Inflammatory macrophage (primary cell): ENCODE data around the gene KCTD2.
"Not testable (repeated sequence)": the region's sequence is repeated elsewhere in the genome, so short reads cannot be mapped to it uniquely, and the experiment has no call there.

ENCODE experiments used
- DNase-seq, 2 donors: peaks; one replicate each; pipeline ENCODE4 v3.0.0-alpha.2; 2020 to 2022
- total RNA-seq, 18 experiments: gene quantifications; one replicate each; lab custom pipeline; 2026; ENCODE audit warnings: mixed read lengths in 6 of 18, inconsistent platforms in 2 of 18; lab: John Stamatoyannopoulos, UW

Gene KCTD2, protein sequence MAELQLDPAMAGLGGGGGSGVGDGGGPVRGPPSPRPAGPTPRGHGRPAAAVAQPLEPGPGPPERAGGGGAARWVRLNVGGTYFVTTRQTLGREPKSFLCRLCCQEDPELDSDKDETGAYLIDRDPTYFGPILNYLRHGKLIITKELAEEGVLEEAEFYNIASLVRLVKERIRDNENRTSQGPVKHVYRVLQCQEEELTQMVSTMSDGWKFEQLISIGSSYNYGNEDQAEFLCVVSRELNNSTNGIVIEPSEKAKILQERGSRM
- 14.5 to 63.3 (median 38.4) reads per million in 18 experiments for total RNA-seq

DNA sequence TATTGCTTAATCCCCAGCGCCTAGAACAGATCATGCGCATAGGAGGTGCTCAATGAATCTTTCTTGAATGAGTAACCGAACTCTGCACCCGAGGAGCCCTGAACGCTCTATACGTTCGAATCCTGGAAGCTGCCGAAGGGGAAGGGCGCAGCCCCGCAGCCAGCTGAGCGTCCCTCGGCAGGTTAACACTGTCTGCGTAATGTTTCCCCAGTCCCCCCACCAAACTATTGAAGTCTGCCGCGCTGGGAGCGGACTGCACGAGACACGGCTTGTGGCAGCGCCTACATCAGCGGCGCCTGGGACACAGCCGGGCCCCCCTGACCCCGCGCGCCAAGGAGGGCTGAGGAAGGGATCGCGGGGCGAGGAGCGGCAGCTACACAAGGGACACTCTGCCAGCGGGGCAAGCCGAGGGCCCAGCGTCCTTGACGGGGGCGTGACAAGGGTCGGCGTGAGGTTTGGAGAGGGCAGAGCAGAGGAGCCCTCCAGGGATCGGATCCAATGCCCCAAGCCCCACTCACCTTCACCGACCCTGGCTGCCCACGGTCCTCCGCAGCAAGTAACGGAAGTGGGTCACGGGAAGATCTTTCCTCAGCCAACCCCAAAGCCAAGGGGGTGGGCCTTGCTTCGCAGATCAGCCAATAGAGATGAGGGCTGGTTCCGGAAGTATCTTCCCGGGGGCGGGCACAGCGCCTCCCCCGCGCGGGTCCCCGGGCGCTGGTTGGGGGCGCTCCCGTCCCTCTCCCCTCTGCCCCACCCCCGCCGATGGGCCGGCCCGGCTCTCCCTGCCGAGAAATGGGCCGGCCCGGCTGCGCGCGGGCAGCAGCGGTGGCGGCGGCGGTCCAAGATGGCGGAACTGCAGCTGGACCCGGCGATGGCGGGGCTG, at the start of gene KCTD2, which contains the start of gene ATP5PD:
Gene KCTD2, plus strand, starts transcription at position 819 of the 883 bp plus-strand sequence. Its CDS starts 26 bp downstream, at position 845.
Gene ATP5PD, minus strand, starts transcription at position 563 of the 883 bp plus-strand sequence. CDS start 4,319 bp downstream, outside the sequence.
- peak; percentile 98 for DNase-seq

DNA sequence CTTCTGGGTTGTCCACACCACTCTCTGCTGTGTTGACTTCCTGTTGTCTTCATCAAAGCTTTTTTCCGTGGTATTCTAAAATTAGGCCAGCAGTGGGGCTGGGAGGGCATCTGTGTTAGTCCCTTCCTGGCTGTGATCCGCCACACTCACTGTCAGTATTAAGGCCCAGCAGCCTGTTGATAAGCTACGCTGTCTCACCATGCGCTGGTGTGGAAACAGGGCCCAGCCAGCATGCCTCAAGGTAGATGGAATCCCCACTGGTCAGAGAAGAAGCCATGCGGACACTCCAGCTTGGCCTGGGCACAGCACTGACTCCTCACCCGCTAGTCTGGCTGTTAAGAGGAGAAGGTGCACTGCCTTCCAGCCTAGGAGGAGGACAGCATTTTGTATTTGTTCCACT, 48.2 kb upstream of the KCTD2 start:
- DNase-seq: no peak

- DNase-seq: no peak
Measured at GRCh38 chr17:74999523-74999922, 47.5 kb upstream of the KCTD2 start.

GRCh38 chr17:75001915-75002843, 44.8 kb upstream of the KCTD2 start:
- DNase-seq: peak; percentile 69 to 70

- DNase-seq: no peak
Measured at GRCh38 chr17:75003070-75003956, 43.7 kb upstream of the KCTD2 start.

GRCh38 chr17:75003957-75004355, 43.1 kb upstream of the KCTD2 start:
- DNase-seq: no peak

DNA sequence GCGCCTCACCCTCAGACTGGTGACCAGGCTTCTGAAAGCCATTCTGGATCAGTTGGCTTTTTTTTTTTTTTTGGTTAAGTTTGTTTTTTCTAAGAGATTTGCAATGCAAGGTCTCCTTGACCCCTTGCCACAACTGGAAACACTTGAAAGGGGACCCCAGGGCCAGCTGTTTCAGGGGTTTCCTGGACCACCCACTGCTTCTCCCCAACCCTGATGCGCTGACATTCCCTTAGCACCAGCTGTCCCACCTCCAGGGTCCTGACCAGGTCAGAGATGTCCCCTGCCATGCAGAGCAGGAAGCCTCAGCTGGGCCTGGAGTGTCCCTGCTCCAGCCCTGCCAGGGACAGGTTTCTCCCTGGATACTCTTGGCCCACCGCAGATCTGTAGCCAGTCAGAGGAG, 42.7 kb upstream of the KCTD2 start:
- no peak for DNase-seq

DNA sequence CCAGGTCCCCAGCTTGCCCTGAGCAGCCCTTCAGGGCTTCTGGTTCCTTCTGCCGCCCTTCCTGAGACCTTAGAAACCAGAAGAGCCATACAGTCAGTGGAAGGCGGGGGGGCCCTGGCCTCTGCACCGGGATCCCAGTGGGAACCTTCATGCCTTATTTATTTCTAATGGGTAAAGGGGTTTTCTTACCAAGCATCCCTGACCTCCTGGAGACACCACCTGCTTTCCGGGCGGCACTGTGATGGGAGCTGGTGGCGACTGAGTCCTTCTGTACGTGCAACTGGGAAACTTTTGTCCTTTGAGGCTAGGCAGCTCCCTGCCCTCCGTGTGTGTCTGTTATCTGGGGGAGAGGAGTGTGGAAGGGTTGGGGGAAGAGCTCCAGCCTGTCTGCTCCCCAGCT, 41.7 kb upstream of the KCTD2 start:
- no peak for DNase-seq

GRCh38 chr17:75006084-75006483, 40.9 kb upstream of the KCTD2 start:
- DNase-seq: not testable (repeated sequence)

DNA sequence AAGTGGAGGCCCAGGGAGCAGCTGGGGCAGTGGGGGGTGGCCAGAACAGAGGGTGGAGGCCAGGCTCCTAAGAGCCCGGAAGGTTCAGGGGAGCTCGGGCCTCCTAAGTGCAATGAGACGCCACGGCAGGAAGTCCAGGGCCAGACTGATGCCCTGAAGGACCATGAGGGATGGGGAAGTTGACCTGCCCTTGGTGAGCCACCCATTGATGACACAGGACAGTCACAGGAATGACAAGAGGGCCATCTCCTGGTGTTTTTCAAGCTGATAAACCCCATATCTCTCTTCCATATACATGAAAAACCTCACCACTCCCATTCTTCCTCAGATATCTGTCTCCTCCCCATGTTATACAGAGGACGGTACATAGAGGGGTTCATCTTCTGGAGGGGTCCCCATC, 40.4 kb upstream of the KCTD2 start:
- DNase-seq: peak; percentile 68 to 81

DNA sequence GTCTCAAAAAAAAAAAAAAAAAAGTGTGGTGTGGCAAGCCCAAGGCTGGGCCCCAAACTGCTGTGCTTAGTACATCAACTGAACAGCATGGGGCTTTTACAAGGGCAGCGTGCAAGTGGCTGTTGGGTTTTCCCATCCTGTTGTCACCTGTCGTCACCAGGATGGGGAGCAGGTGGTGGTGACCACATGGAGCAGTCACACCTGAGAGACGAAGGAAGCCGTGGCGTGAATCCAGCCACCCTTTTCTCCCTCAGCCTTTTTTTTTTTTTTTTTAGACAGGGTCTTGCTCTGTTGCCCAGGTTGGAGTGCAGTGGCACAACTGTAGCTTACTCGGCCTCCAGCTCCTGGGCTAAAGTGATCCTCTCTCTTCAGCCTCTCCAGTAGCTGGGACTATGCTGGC, 38.7 kb upstream of the KCTD2 start:
- no peak for DNase-seq

- no peak for DNase-seq
Measured at GRCh38 chr17:75009139-75009724, 37.8 kb upstream of the KCTD2 start.

DNA sequence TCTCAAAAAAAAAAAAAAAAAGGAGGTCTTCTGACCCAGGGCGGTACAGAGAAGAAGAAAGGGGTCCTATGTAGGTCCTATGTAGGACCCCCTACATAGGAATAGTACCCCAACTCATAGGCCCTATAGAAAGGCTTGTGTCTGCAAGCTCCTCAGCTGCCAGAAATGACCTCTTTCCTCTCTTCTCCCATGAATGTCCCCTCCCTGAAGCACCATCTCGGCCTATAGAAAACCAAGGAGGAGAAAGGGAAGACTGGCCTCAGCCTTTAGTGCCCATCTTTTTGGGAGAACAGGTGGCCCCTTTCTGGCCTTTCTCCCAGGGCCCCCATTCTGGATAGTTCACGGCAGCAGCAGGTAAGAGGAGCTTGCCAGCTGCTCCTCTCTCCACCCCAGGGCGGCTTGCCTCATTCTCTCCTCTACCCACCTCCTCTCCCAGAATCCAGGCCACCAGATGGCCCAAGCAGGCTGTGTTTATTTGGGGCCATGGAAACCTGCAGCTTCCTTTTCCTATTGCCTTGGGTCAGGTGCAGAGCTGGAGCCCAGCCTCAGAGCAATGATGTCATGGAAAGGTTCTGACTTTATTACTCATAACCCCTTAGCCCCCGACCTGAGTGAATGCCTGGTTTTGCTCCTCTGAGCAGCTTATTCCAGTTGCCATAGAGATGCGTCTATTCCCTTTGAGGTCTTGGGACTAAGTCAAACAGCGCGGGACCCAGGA, 36.2 kb upstream of the KCTD2 start:
- peak in 1 of 2 donors; percentile 26 for DNase-seq

DNA sequence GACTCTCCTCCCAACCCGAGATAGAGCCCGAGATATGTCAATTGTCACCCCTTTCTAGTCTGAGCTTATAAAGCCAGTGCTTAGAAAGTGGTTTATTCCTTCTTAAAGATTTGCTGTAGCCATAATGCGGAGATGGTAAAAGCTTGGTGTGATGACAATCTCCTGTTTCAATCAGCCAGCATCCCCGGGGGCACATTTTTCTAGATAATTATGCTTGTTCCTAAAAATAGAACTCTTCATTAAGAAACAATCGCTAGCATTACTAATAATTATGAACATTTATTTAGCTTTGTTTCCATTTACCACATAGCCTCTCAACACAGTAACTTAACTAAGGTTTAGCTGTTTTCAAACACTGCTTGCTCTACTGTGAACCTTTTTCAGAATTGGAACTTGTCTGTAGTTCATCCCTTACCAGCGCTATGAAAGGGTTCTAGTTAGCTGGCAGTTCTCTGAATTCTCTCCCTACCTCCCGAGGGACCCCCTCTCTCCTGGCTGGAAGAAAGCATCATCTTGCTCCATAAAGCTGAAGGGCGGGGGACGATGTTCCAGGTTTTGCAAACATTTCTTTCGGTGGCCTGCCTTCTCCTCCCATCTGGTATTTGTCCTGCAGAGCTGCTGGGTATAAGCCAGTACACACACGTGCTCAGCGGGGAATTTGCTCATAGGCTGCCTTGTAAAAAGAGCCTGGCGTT, 35.5 kb upstream of the KCTD2 start:
- no peak for DNase-seq

DNA sequence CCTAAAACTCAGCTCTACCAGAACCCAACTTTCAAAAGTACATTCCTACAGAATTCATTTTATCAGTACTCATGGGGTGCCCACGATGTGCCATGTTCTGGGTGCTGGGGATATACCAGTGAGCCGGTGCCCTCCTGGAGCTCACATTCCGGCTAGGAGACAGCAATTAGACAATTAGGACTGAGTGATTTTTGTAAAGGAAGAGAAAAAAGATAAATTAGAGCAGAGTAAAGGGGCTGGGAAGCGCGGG, 35.0 kb upstream of the KCTD2 start:
- DNase-seq: no peak

DNA sequence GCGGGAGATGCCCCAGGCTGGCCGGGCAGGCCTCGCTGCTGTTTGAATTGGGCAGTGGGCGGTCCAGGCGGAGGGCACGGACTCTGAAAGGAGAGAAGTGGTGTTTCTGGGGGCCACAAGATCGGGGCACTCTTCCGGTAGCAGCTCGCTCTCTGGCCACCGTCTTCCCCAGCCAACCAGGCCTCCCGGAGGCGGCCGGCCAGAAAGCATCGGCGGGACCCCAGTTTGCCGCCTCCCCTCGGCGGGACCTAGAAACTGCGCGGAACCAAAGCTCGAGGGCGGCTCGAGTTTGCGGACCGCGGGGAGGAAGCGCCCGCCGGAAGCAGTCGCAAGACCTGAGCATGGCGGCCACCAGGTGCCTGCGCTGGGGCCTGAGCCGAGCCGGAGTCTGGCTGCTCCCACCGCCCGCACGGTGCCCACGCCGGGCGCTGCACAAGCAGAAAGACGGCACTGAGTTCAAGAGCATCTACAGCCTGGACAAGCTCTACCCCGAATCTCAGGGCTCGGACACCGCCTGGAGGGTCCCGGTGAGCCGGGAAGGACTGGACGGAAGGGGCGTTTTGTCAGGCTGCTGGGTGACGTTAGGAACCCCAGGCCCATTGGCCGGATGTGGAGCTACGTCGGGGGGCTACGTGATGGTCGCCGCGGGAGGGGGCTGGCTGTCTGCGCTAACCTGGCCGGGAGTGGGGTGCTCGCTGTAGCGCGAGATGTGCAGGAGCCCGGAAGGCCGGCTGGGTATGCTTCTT, 34.5 kb upstream of the KCTD2 start, which contains the start of gene MRPL58:
Gene MRPL58, plus strand, starts transcription at position 325 of the 746 bp plus-strand sequence. Its CDS starts 17 bp downstream, at position 342.
- DNase-seq: peak; percentile 80 to 86

GRCh38 chr17:75013092-75013559, 33.9 kb upstream of the KCTD2 start:
- no peak for DNase-seq

DNA sequence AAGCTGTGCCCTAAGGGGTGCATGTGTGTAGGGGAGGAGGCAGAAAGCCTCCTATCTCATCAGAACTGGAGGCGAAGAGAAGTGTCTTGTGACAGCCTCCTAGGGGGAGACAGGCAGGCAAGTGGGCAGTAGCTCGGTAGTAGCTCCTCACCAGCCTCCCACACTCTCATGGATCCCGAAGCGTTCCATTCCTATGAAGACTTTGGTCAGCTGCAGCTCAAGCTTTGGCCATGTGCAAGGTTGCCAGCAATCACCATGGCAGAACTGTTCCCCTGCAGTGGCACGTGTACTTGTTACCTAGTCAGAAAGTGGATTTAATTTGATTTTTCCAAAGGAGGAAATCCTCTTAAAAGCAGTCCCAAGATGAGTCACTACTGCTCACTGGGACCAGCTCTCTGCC, 27.9 kb upstream of the KCTD2 start:
- DNase-seq: no peak

GRCh38 chr17:75019710-75020109, 27.3 kb upstream of the KCTD2 start:
- no peak for DNase-seq
